SK-N-SH treated with all-trans-retinoic acid at 6 μM for 48 hours (cell line): ENCODE data around the gene EGR1.

ENCODE experiments used
- ESRRG ChIP-seq: fragments of 250-450 bp; sonication (Bioruptor Pico); IDR thresholded peaks from 2 replicates; pipeline ENCODE4 v1.6.1; 2021; ENCODE audit warnings: mild to moderate bottlenecking
- RARB ChIP-seq: fragments of 250-450 bp; sonication (Bioruptor Pico); IDR thresholded peaks from 2 replicates; pipeline ENCODE4 v1.8.0; 2021; ENCODE audit warnings: mild to moderate bottlenecking, moderate library complexity
- TF ChIP-seq, protein P1 (sequence below): fragments of 250-450 bp; sonication (Bioruptor Pico); IDR thresholded peaks from 2 replicates; pipeline ENCODE4 v1.8.0; 2020; ENCODE audit warnings: mild to moderate bottlenecking, moderate library complexity, borderline replicate concordance

DNA sequence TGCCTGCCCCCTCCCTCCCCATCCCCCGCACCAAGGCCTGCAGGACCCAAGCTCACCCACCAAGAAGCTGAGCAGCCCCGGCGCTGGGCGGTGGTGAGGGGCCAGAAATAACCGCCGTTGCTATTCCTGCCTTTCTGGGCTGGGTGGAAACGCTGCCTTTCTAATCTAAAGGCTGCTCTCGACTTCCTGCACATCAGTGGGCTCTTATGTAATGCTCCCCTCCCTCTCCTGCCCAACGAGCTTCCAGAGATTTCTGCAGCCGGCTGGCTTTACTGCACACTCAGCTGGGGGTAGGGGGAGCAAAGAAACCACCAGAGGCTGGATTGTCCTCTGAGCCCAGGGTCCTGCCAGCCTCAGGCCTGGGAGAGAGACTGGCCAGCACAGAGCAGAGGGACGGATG lies 6.9 kb upstream of the EGR1 start:
- TF ChIP-seq, protein P1, sequence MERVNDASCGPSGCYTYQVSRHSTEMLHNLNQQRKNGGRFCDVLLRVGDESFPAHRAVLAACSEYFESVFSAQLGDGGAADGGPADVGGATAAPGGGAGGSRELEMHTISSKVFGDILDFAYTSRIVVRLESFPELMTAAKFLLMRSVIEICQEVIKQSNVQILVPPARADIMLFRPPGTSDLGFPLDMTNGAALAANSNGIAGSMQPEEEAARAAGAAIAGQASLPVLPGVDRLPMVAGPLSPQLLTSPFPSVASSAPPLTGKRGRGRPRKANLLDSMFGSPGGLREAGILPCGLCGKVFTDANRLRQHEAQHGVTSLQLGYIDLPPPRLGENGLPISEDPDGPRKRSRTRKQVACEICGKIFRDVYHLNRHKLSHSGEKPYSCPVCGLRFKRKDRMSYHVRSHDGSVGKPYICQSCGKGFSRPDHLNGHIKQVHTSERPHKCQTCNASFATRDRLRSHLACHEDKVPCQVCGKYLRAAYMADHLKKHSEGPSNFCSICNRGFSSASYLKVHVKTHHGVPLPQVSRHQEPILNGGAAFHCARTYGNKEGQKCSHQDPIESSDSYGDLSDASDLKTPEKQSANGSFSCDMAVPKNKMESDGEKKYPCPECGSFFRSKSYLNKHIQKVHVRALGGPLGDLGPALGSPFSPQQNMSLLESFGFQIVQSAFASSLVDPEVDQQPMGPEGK (CRISPR knock-in tag), result no peak
- TF ChIP-seq RARB (CRISPR knock-in tag) (no peak), ESRRG (no peak)
